HFFc6 (cell line): ENCODE results near the gene WNK2. TPM values are rescaled to one million over a fixed set of nuclear protein-coding genes. Genes with fewer than 3 reads are reported as not detected.

Experiments
- DNase-seq: peaks from one replicate; pipeline ENCODE4 v3.0.0-alpha.2; 2018
- H3K27ac Mint-ChIP-seq: 2 replicates; pipeline ENCODE4 v1.8.0; 2020; ENCODE audit warnings: mild to moderate bottlenecking, mixed read lengths
- H3K27me3 Mint-ChIP-seq: 2 replicates; pipeline ENCODE4 v1.8.0; 2021; ENCODE audit warnings: mild to moderate bottlenecking, moderate library complexity, mixed read lengths; ENCODE audit not compliant: insufficient read depth
- H3K36me3 Mint-ChIP-seq: 2 replicates; pipeline ENCODE4 v1.8.0; 2021; ENCODE audit warnings: low read depth, mixed read lengths
- H3K4me1 Mint-ChIP-seq: 2 replicates; pipeline ENCODE4 v1.8.0; 2020; ENCODE audit warnings: low read depth, mixed read lengths
- H3K4me3 Mint-ChIP-seq: 2 replicates; pipeline ENCODE4 v1.8.0; 2020; ENCODE audit warnings: mild to moderate bottlenecking, moderate library complexity, mixed read lengths
- H3K9me3 Mint-ChIP-seq: 2 replicates; pipeline ENCODE4 v1.8.0; 2020; ENCODE audit warnings: mild to moderate bottlenecking, mixed read lengths
- total RNA-seq, 6 experiments: library from RNA; stranded (reverse); fragmentation: NEBNext Ultra II Directional; extraction: Animal tissue kit (Norgen Biotek cat#: 25700); gene quantifications; 2 replicates in 1 of 6; 3 replicates in 5 of 6; pipeline ENCODE4 v1.2.3, GENCODE V29; 2021
- TF ChIP-seq, protein P1 (sequence below): fragments of 200-600 bp; sonication (generic); IDR thresholded peaks from 2 replicates; pipeline ENCODE4 v1.5.0; 2021; ENCODE audit warnings: antibody characterized with exemption, mild to moderate bottlenecking

The WNK2 gene
- total RNA-seq, 6 experiments from 2014 or later = not detected

DNA sequence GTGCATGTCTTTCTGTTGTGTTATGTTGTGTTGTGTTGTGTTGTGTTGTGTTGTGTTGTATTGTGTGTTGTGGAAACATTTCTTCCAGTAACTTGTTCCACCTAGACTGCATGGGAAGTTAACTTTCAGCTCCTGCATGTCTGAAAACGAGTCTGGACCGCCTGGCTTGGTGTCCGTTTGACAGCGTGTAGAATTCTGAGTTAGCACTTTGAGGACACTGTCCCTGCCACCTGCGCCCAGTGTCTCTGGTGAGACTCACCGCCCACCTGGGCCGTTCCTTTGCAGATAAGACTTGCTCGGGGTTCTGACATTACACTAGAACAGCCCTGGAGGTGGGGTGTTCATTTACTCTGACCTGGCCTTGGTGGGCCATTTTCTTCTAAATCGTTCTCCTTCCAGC lies 42.0 kb downstream of the WNK2 start:
- peaks cover 19% of the 10 kb centered on the region for H3K27me3 Mint-ChIP-seq
- H3K9me3 Mint-ChIP-seq = no peaks in the 10 kb centered on the region
- H3K27ac Mint-ChIP-seq = no peak overlapping the region
- no peak overlapping the region for H3K4me3 Mint-ChIP-seq
- TF ChIP-seq, protein P1, sequence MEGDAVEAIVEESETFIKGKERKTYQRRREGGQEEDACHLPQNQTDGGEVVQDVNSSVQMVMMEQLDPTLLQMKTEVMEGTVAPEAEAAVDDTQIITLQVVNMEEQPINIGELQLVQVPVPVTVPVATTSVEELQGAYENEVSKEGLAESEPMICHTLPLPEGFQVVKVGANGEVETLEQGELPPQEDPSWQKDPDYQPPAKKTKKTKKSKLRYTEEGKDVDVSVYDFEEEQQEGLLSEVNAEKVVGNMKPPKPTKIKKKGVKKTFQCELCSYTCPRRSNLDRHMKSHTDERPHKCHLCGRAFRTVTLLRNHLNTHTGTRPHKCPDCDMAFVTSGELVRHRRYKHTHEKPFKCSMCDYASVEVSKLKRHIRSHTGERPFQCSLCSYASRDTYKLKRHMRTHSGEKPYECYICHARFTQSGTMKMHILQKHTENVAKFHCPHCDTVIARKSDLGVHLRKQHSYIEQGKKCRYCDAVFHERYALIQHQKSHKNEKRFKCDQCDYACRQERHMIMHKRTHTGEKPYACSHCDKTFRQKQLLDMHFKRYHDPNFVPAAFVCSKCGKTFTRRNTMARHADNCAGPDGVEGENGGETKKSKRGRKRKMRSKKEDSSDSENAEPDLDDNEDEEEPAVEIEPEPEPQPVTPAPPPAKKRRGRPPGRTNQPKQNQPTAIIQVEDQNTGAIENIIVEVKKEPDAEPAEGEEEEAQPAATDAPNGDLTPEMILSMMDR = no peak
- DNase-seq = no peak
- H3K4me1 Mint-ChIP-seq = peaks cover 11% of the 10 kb centered on the region
- H3K36me3 Mint-ChIP-seq = no peaks in the 10 kb centered on the region

DNA sequence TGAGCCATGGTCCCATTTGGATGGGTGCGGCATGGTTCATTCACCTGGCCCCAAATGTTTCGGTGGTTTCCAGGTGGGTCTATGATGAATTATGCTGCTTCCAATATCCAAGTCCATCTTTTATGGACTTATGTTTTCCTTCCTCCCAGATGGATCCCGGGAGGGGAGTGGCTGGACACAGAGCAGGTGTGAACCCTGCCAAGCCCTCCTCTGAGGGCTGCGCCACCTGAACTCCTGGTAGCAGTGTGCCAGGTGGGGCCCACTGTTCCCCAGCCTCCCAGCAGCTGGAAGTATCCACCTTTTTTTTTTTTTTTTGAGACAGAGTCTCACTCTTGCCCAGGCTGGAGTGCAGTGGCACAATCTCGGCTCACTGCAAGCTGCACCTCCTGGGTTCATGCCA lies 42.9 kb downstream of the WNK2 start:
- DNase-seq = no peak
- Mint-ChIP-seq H3K36me3 (no peaks in the 10 kb centered on the region), H3K4me1 (peaks cover 11% of the 10 kb centered on the region), H3K9me3 (no peaks in the 10 kb centered on the region), H3K27me3 (peaks cover 19% of the 10 kb centered on the region), H3K27ac (no peak overlapping the region), H3K4me3 (no peak overlapping the region)
- TF ChIP-seq, protein P1 = no peak

DNA sequence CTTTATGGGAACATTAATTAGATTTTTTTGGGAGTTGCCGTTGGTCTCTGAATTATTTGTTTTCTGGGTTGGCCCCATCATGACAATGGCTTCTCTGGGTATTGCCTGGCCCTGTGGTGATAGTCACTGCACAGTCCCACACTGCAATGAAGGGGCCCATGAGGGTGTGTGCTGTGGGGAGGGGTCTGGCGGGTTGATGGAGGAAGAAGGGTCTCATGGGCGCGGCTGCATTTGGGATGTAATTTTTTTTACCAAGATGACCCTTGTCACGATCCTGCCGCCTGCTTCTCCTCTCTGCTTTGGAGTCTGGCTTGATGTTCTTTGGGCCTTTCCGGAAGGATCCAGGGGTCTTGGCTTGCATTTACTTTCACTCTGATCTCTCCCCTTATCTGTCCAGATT lies 44.1 kb downstream of the WNK2 start:
- TF ChIP-seq, protein P1 = no peak
- DNase-seq = no peak
- no peaks in the 10 kb centered on the region for H3K9me3 Mint-ChIP-seq
- H3K4me3 Mint-ChIP-seq = no peak overlapping the region
- H3K36me3 Mint-ChIP-seq = no peaks in the 10 kb centered on the region
- no peak overlapping the region for H3K27ac Mint-ChIP-seq
- H3K27me3 Mint-ChIP-seq = peaks cover 22% of the 10 kb centered on the region
- peaks cover 8% of the 10 kb centered on the region for H3K4me1 Mint-ChIP-seq

DNA sequence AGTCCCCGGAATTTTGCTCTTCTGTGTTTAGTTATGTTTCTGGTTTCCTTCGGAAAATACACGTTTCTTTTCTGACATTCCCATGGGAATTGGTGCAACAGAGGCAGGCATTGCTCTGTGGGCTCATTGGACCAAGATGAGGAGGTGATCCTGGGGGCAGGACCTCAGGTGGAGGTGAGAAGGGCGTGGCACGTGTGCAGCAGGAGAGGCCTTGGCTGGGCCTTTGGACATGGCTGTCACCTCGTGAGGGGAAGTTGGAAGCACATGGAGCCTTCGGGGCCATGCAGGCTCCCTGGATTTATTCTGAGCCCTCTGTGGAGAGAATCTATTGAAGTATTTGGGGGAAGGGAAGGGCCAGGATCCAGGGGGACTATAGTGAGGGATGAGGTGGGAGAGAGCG lies 44.5 kb downstream of the WNK2 start:
- DNase-seq = no peak
- peaks cover 3% of the 10 kb centered on the region for H3K4me1 Mint-ChIP-seq
- no peaks in the 10 kb centered on the region for H3K9me3 Mint-ChIP-seq
- no peaks in the 10 kb centered on the region for H3K36me3 Mint-ChIP-seq
- no peak overlapping the region for H3K27ac Mint-ChIP-seq
- no peak overlapping the region for H3K4me3 Mint-ChIP-seq
- H3K27me3 Mint-ChIP-seq = peaks cover 22% of the 10 kb centered on the region
- TF ChIP-seq, protein P1 = no peak

DNA sequence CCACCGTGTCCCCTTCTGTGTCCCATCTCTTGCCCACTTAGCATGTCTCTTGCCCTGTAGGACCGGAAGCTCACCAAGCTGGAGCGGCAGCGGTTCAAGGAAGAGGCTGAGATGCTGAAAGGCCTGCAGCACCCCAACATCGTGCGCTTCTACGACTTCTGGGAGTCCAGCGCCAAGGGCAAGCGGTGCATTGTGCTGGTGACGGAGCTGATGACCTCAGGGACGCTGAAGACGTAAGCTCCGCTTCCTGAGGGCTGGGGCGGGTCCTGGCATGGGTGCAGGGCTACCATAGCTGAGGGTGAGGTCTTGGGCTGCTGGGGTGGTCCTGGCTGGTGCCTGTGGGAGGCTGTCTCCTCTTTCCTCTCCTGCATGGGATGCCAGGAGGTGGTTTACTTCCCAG lies 45.7 kb downstream of the WNK2 start:
- Mint-ChIP-seq H3K27ac (no peak overlapping the region), H3K27me3 (peaks cover 29% of the 10 kb centered on the region), H3K4me3 (no peak overlapping the region), H3K9me3 (no peaks in the 10 kb centered on the region), H3K36me3 (no peaks in the 10 kb centered on the region), H3K4me1 (no peaks in the 10 kb centered on the region)
- TF ChIP-seq, protein P1 = no peak
- no peak for DNase-seq

DNA sequence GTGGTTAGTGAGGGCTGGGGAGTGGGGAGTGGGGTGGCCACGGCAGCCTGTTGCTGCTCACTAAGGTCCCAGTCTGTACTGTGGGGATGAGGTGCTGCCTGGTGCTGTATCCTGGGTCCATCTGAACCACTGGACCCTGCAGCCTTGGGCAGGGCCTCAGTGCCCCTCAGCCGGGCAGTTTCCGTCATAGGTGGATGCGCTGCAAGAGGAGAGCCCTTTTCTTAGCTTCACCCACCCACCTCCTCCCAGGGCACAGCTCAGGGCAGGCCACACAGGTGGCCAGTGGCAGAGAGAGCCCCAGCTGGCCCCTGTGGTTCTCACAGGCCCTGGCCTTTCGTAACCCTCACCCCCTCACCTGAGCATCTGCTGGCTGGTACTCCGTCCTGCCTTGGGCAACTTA lies 46.2 kb downstream of the WNK2 start:
- Mint-ChIP-seq H3K4me1 (no peaks in the 10 kb centered on the region), H3K27ac (no peak overlapping the region), H3K27me3 (peaks cover 30% of the 10 kb centered on the region), H3K4me3 (no peak overlapping the region), H3K36me3 (no peaks in the 10 kb centered on the region), H3K9me3 (no peaks in the 10 kb centered on the region)
- no peak for DNase-seq
- TF ChIP-seq, protein P1 = no peak
